IgD-negative memory B cell (primary cell): ENCODE results near the gene ADAR. TPM values are rescaled to one million over a fixed set of nuclear protein-coding genes. Genes with fewer than 3 reads are reported as not detected.

Source experiments
- H3K27ac Mint-ChIP-seq, 3 donors: one replicate each; pipeline ENCODE4 v1.8.0; 2020 to 2022; ENCODE audit warnings: mild to moderate bottlenecking in 3 of 3, mixed read lengths in 3 of 3, moderate library complexity in 1 of 3
- H3K27me3 Mint-ChIP-seq: one replicate; pipeline ENCODE4 v1.8.0; 2021; ENCODE audit warnings: mixed read lengths
- H3K36me3 Mint-ChIP-seq: one replicate; pipeline ENCODE4 v1.8.0; 2020; ENCODE audit warnings: mild to moderate bottlenecking, mixed read lengths
- H3K4me1 Mint-ChIP-seq, 3 donors: one replicate each; pipeline ENCODE4 v1.8.0; 2020 to 2022; ENCODE audit warnings: mixed read lengths in 3 of 3, mild to moderate bottlenecking in 1 of 3
- H3K4me3 Mint-ChIP-seq, 4 donors: one replicate each; pipeline ENCODE4 v1.8.0; 2020 to 2022; ENCODE audit warnings: mild to moderate bottlenecking in 4 of 4, mixed read lengths in 4 of 4, moderate library complexity in 3 of 4
- H3K9me3 Mint-ChIP-seq, 3 donors: one replicate each; pipeline ENCODE4 v1.8.0; 2020 to 2021; ENCODE audit warnings: mixed read lengths in 3 of 3, mild to moderate bottlenecking in 1 of 3
- polyA plus RNA-seq: library from polyadenylated mRNA; unstranded; fragments of 300-500 nt; fragmentation: Illumina TruSeq; gene quantifications from one replicate; pipeline ENCODE4 v1.2.3, GENCODE V29; 2021

The ADAR gene
- polyA plus RNA-seq, 1 donor from 2014 or later, result 141 TPM

- Mint-ChIP-seq H3K4me3 (peak within 1 kb of the TSS in 2 of 4 donors; percentile 16 to 77), H3K27me3 (peaks cover 29% of the 10 kb centered on the region), H3K27ac (peak within 1 kb of the TSS in 1 of 3 donors; percentile 91), H3K9me3 (no peaks in the 10 kb centered on the region), H3K4me1 (peaks cover 0 to 2% (median 2%) of the 10 kb centered on the region in 3 donors), H3K36me3 (peaks cover 2% of the 10 kb centered on the region)
Observed at GRCh38 chr1:154567386-154568156, 40.4 kb downstream of the ADAR start, which contains the start of gene CHRNB2. TSS of gene CHRNB2 (plus strand) at chr1:154567778. CDS start at chr1:154568045, 267 bp downstream.

GRCh38 chr1:154565876-154566275 is 42.1 kb downstream of the ADAR start:
- H3K27me3 Mint-ChIP-seq, result peaks cover 23% of the 10 kb centered on the region
- H3K27ac Mint-ChIP-seq, result peak overlapping the region in 1 of 3 donors; percentile 57
- peaks cover 0 to 2% (median 2%) of the 10 kb centered on the region in 3 donors for H3K4me1 Mint-ChIP-seq

GRCh38 chr1:154559466-154560044 is 48.4 kb downstream of the ADAR start:
- Mint-ChIP-seq H3K4me3 (peak overlapping the region; percentile 92 to 98 (median 97)), H3K9me3 (no peaks in the 10 kb centered on the region), H3K4me1 (peaks cover 21 to 22% (median 21%) of the 10 kb centered on the region in 3 donors), H3K27ac (peak overlapping the region; percentile 94 to 98 (median 97)), H3K36me3 (peaks cover 1% of the 10 kb centered on the region), H3K27me3 (no peaks in the 10 kb centered on the region)

More at GRCh38 chr1:154565876-154566275, 42.1 kb downstream of the ADAR start:
- H3K9me3 Mint-ChIP-seq, result no peaks in the 10 kb centered on the region
- peak overlapping the region in 1 of 4 donors; percentile 11 for H3K4me3 Mint-ChIP-seq
- H3K36me3 Mint-ChIP-seq, result peaks cover 2% of the 10 kb centered on the region

- Mint-ChIP-seq H3K27ac (peak overlapping the region; percentile 94 to 98 (median 97)), H3K36me3 (peaks cover 1% of the 10 kb centered on the region), H3K4me3 (peak overlapping the region; percentile 92 to 98 (median 97)), H3K27me3 (no peaks in the 10 kb centered on the region), H3K9me3 (no peaks in the 10 kb centered on the region), H3K4me1 (peaks cover 21 to 22% (median 21%) of the 10 kb centered on the region in 3 donors)
Observed at GRCh38 chr1:154558720-154559465, 49.1 kb downstream of the ADAR start.

GRCh38 chr1:154557939-154558719 is 49.9 kb downstream of the ADAR start, which contains the start of gene UBE2Q1:
TSS of gene UBE2Q1 (minus strand) at chr1:154558662. CDS start at chr1:154558553, 109 bp downstream.
- Mint-ChIP-seq H3K36me3 (peaks cover 1% of the 10 kb centered on the region), H3K9me3 (no peaks in the 10 kb centered on the region), H3K27ac (peak within 1 kb of the TSS; percentile 94 to 98 (median 97)), H3K27me3 (no peaks in the 10 kb centered on the region), H3K4me1 (peaks cover 21 to 22% (median 21%) of the 10 kb centered on the region in 3 donors), H3K4me3 (peak within 1 kb of the TSS; percentile 92 to 98 (median 97))

GRCh38 chr1:154557248-154557938 is 50.6 kb downstream of the ADAR start:
- H3K4me3 Mint-ChIP-seq, result peak overlapping the region; percentile 87 to 93 (median 90)
- H3K27ac Mint-ChIP-seq, result peak overlapping the region; percentile 75 to 92 (median 81)
- no peaks in the 10 kb centered on the region for H3K27me3 Mint-ChIP-seq
- no peaks in the 10 kb centered on the region for H3K9me3 Mint-ChIP-seq
- H3K36me3 Mint-ChIP-seq, result peaks cover 1% of the 10 kb centered on the region
- H3K4me1 Mint-ChIP-seq, result peaks cover 21 to 22% (median 21%) of the 10 kb centered on the region in 3 donors

GRCh38 chr1:154556422-154556821 is 51.6 kb downstream of the ADAR start:
- peaks cover 21 to 22% (median 21%) of the 10 kb centered on the region in 3 donors for H3K4me1 Mint-ChIP-seq
- no peaks in the 10 kb centered on the region for H3K9me3 Mint-ChIP-seq
- peaks cover 1% of the 10 kb centered on the region for H3K36me3 Mint-ChIP-seq
- H3K4me3 Mint-ChIP-seq, result peak overlapping the region in 3 of 4 donors; percentile 43 to 93 (median 90)
- H3K27me3 Mint-ChIP-seq, result no peaks in the 10 kb centered on the region
- peak overlapping the region; percentile 21 to 93 (median 84) for H3K27ac Mint-ChIP-seq

GRCh38 chr1:154553056-154554030 is 54.6 kb downstream of the ADAR start:
- Mint-ChIP-seq H3K4me1 (peaks cover 13 to 22% (median 22%) of the 10 kb centered on the region in 3 donors), H3K9me3 (no peaks in the 10 kb centered on the region), H3K4me3 (peak overlapping the region in 2 of 4 donors; percentile 1 to 39), H3K27me3 (no peaks in the 10 kb centered on the region), H3K27ac (no peak overlapping the region), H3K36me3 (no peaks in the 10 kb centered on the region)

GRCh38 chr1:154552036-154552435 is 56.0 kb downstream of the ADAR start:
- H3K9me3 Mint-ChIP-seq, result no peaks in the 10 kb centered on the region
- H3K27me3 Mint-ChIP-seq, result no peaks in the 10 kb centered on the region
- peaks cover 2% of the 10 kb centered on the region for H3K36me3 Mint-ChIP-seq
- no peak overlapping the region for H3K27ac Mint-ChIP-seq
- peaks cover 4 to 14% (median 14%) of the 10 kb centered on the region in 3 donors for H3K4me1 Mint-ChIP-seq
- no peak overlapping the region for H3K4me3 Mint-ChIP-seq

GRCh38 chr1:154551474-154551873 is 56.5 kb downstream of the ADAR start:
- H3K4me3 Mint-ChIP-seq, result no peak overlapping the region
- no peak overlapping the region for H3K27ac Mint-ChIP-seq
- no peaks in the 10 kb centered on the region for H3K27me3 Mint-ChIP-seq
- peaks cover 2% of the 10 kb centered on the region for H3K36me3 Mint-ChIP-seq
- no peaks in the 10 kb centered on the region for H3K9me3 Mint-ChIP-seq
- H3K4me1 Mint-ChIP-seq, result peaks cover 6 to 11% (median 9%) of the 10 kb centered on the region in 3 donors

- H3K27ac Mint-ChIP-seq, result peak overlapping the region in 2 of 3 donors; percentile 47 to 86
- H3K4me1 Mint-ChIP-seq, result peaks cover 3 to 8% (median 6%) of the 10 kb centered on the region in 3 donors
- H3K4me3 Mint-ChIP-seq, result peak overlapping the region in 1 of 4 donors; percentile 85
- H3K9me3 Mint-ChIP-seq, result no peaks in the 10 kb centered on the region
- peaks cover 2% of the 10 kb centered on the region for H3K36me3 Mint-ChIP-seq
- no peaks in the 10 kb centered on the region for H3K27me3 Mint-ChIP-seq
Observed at GRCh38 chr1:154550657-154551056, 57.3 kb downstream of the ADAR start.

GRCh38 chr1:154550070-154550469 is 57.9 kb downstream of the ADAR start:
- Mint-ChIP-seq H3K27me3 (no peaks in the 10 kb centered on the region), H3K4me1 (peaks cover 3 to 8% (median 5%) of the 10 kb centered on the region in 3 donors), H3K9me3 (no peaks in the 10 kb centered on the region), H3K27ac (peak overlapping the region in 1 of 3 donors; percentile 86), H3K4me3 (no peak overlapping the region), H3K36me3 (peaks cover 2% of the 10 kb centered on the region)
